HepG2 (cell line): Measurements from ENCODE around the gene ATN1. TPM values are rescaled to one million over a fixed set of nuclear protein-coding genes. Genes with fewer than 3 reads are reported as not detected.

Experiments
- HDAC1 ChIP-seq: sonication (generic); formaldehyde crosslinking; IDR thresholded peaks from 2 replicates; pipeline ENCODE4 v1.5.1; 2020; ENCODE audit warnings: mild to moderate bottlenecking, missing genetic modification reagents
- HNRNPK ChIP-seq: fragments of 200-400 bp; formaldehyde crosslinking; IDR thresholded peaks from 2 replicates; pipeline ENCODE4 v1.6.1; 2018; ENCODE audit warnings: low read length, low read depth, moderate library complexity, mild to moderate bottlenecking; ENCODE audit not compliant: poor library complexity, severe bottlenecking
- SP140L ChIP-seq: sonication (generic); formaldehyde crosslinking; IDR thresholded peaks from 2 replicates; pipeline ENCODE4 v1.4.0; 2020; ENCODE audit warnings: missing genetic modification reagents, borderline replicate concordance
- THYN1 ChIP-seq: sonication (generic); formaldehyde crosslinking; IDR thresholded peaks from 2 replicates; pipeline ENCODE4 v1.8.1; 2023; ENCODE audit warnings: low read depth, mild to moderate bottlenecking, moderate library complexity, missing genetic modification reagents, borderline replicate concordance
- ZNF253 ChIP-seq: sonication (generic); formaldehyde crosslinking; IDR thresholded peaks from 2 replicates; pipeline ENCODE4 v1.8.0; 2022; ENCODE audit warnings: mild to moderate bottlenecking, missing genetic modification reagents, borderline replicate concordance
- ZNF329 ChIP-seq: sonication (generic); formaldehyde crosslinking; IDR thresholded peaks from 2 replicates; pipeline ENCODE4 v1.9.0; 2021; ENCODE audit warnings: low read depth, mild to moderate bottlenecking, missing genetic modification reagents
- ZNF75D ChIP-seq: sonication (generic); formaldehyde crosslinking; IDR thresholded peaks from 2 replicates; pipeline ENCODE4 v1.8.1; 2023; ENCODE audit warnings: missing genetic modification reagents, mild to moderate bottlenecking, borderline replicate concordance
- ZSCAN21 ChIP-seq: sonication (generic); formaldehyde crosslinking; IDR thresholded peaks from 2 replicates; pipeline ENCODE4 v1.8.0; 2022; ENCODE audit warnings: mild to moderate bottlenecking, missing genetic modification reagents, moderate library complexity, borderline replicate concordance
- ZSCAN30 ChIP-seq: sonication (generic); formaldehyde crosslinking; IDR thresholded peaks from 2 replicates; pipeline ENCODE4 v1.5.0; 2020; ENCODE audit warnings: mild to moderate bottlenecking, missing genetic modification reagents
- polyA plus RNA-seq, 8 experiments: library from polyadenylated mRNA; depleted of rRNA in 3 of 8; stranded (reverse) in 7 of 8; unstranded in 1 of 8; fragments of >200 nt; fragmentation: Illumina TruSeq in 4 of 8; extraction: Trizol in 4 of 8; gene quantifications; 2 replicates each; pipeline versions ENCODE4 v1.2.1 to v1.2.3, GENCODE V29; 2011 to 2016; ENCODE audit warnings: low read depth in 4 of 8, missing spikeins in 1 of 8, mixed read lengths in 1 of 8; ENCODE audit not compliant: insufficient read depth in 1 of 8
- total RNA-seq, 5 experiments: library from RNA; depleted of rRNA; stranded (reverse); fragments of >200 nt; fragmentation: Illumina TruSeq; extraction: Trizol; gene quantifications; 2 replicates each; pipeline ENCODE4 v1.2.3, GENCODE V29; 2016; ENCODE audit warnings: low read depth in 1 of 5
- TF ChIP-seq, protein P1 (sequence below): IDR thresholded peaks from 2 replicates; pipeline ENCODE4 v1.6.1; 2012; ENCODE audit warnings: low read length, improper control_type of control experiment
- TF ChIP-seq, protein P2 (sequence below): sonication (generic); formaldehyde crosslinking; IDR thresholded peaks from 2 replicates; pipeline ENCODE4 v1.4.0; 2020; ENCODE audit warnings: missing genetic modification reagents; ENCODE audit errors: not compliant biosample characterization
- TF ChIP-seq, protein P3 (sequence below): sonication (generic); formaldehyde crosslinking; IDR thresholded peaks from 2 replicates; pipeline ENCODE4 v1.5.0; 2020; ENCODE audit warnings: missing genetic modification reagents, mild to moderate bottlenecking, borderline replicate concordance
- TF ChIP-seq, protein P4 (sequence below): sonication (generic); formaldehyde crosslinking; IDR thresholded peaks from 2 replicates; pipeline ENCODE4 v1.4.0; 2020; ENCODE audit warnings: missing genetic modification reagents, borderline replicate concordance

ATN1 gene
- total and polyA plus RNA-seq, 2 of the 13 experiments (the other 11 are each of a cell fraction or from before 2014, with no cell fraction given): 2.1 to 8.6 TPM

DNA sequence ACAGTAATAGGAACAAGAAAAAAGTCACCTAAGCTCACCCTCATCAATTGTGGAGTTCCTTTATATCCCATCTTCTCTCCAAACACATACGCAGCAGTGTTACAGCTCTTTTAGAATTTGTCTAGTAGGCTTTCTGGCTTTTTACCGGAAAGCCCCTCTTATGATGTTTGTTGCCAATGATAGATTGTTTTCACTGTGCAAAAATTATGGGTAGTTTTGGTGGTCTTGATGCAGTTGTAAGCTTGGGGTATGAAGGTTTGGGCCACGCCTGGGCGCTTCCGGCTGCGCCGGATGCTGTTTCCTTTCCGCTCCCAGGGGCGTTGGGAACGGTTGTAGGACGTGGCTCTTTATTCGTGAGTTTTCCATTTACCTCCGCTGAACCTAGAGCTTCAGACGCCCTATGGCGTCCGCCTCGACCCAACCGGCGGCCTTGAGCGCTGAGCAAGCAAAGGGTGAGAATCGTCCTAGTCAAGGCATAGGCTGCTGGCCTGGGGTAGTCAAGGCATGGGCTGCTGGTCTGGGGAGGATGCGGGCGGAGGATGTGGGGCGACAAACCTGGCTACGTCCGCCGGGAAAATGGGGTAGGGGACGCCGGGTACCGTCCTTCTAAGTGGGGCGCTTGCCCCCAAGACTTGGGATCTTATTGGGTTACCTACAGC is 16.1 kb downstream of the ATN1 start, which contains the start of the genes C12orf57 and RNU7-1 (continued):
- TF ChIP-seq ZSCAN30 (CRISPR knock-in tag): no peak
- peak; percentile 98 for TF ChIP-seq SP140L
- no peak for TF ChIP-seq HNRNPK
- TF ChIP-seq, protein P1, sequence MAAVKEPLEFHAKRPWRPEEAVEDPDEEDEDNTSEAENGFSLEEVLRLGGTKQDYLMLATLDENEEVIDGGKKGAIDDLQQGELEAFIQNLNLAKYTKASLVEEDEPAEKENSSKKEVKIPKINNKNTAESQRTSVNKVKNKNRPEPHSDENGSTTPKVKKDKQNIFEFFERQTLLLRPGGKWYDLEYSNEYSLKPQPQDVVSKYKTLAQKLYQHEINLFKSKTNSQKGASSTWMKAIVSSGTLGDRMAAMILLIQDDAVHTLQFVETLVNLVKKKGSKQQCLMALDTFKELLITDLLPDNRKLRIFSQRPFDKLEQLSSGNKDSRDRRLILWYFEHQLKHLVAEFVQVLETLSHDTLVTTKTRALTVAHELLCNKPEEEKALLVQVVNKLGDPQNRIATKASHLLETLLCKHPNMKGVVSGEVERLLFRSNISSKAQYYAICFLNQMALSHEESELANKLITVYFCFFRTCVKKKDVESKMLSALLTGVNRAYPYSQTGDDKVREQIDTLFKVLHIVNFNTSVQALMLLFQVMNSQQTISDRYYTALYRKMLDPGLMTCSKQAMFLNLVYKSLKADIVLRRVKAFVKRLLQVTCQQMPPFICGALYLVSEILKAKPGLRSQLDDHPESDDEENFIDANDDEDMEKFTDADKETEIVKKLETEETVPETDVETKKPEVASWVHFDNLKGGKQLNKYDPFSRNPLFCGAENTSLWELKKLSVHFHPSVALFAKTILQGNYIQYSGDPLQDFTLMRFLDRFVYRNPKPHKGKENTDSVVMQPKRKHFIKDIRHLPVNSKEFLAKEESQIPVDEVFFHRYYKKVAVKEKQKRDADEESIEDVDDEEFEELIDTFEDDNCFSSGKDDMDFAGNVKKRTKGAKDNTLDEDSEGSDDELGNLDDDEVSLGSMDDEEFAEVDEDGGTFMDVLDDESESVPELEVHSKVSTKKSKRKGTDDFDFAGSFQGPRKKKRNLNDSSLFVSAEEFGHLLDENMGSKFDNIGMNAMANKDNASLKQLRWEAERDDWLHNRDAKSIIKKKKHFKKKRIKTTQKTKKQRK: no peak
- TF ChIP-seq, protein P2, sequence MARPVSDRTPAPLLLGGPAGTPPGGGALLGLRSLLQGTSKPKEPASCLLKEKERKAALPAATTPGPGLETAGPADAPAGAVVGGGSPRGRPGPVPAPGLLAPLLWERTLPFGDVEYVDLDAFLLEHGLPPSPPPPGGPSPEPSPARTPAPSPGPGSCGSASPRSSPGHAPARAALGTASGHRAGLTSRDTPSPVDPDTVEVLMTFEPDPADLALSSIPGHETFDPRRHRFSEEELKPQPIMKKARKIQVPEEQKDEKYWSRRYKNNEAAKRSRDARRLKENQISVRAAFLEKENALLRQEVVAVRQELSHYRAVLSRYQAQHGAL: no peak
- no peak for TF ChIP-seq ZNF253 (CRISPR knock-in tag)
- TF ChIP-seq ZNF75D (CRISPR knock-in tag): no peak
- no peak for TF ChIP-seq THYN1 (CRISPR knock-in tag)
- TF ChIP-seq, protein P3, sequence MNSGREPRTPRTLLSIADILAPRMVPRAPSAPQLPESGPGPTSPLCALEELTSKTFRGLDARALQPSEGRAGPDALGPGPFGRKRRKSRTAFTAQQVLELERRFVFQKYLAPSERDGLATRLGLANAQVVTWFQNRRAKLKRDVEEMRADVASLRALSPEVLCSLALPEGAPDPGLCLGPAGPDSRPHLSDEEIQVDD (CRISPR knock-in tag): no peak
- peak; percentile 28; the same call in 1 of the 2 replicates for TF ChIP-seq ZNF329 (CRISPR knock-in tag)
- no peak for TF ChIP-seq ZSCAN21
- peak; percentile 63; the same call in 1 of the 2 replicates for TF ChIP-seq HDAC1 (CRISPR knock-in tag)
- TF ChIP-seq, protein P4, sequence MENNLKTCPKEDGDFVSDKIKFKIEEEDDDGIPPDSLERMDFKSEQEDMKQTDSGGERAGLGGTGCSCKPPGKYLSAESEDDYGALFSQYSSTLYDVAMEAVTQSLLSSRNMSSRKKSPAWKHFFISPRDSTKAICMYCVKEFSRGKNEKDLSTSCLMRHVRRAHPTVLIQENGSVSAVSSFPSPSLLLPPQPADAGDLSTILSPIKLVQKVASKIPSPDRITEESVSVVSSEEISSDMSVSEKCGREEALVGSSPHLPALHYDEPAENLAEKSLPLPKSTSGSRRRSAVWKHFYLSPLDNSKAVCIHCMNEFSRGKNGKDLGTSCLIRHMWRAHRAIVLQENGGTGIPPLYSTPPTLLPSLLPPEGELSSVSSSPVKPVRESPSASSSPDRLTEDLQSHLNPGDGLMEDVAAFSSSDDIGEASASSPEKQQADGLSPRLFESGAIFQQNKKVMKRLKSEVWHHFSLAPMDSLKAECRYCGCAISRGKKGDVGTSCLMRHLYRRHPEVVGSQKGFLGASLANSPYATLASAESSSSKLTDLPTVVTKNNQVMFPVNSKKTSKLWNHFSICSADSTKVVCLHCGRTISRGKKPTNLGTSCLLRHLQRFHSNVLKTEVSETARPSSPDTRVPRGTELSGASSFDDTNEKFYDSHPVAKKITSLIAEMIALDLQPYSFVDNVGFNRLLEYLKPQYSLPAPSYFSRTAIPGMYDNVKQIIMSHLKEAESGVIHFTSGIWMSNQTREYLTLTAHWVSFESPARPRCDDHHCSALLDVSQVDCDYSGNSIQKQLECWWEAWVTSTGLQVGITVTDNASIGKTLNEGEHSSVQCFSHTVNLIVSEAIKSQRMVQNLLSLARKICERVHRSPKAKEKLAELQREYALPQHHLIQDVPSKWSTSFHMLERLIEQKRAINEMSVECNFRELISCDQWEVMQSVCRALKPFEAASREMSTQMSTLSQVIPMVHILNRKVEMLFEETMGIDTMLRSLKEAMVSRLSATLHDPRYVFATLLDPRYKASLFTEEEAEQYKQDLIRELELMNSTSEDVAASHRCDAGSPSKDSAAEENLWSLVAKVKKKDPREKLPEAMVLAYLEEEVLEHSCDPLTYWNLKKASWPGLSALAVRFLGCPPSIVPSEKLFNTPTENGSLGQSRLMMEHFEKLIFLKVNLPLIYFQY (CRISPR knock-in tag): peak; percentile 81; the same call in 1 of the 2 replicates
